ENCODE data around the gene STK10.

- TF ChIP-seq GATA2 (IDR thresholded peaks at IDR 0.05; ENCODE audit: low read depth, low read length) (no peak), GATA3 (IDR thresholded peaks at IDR 0.05; ENCODE audit: low read depth, low read length) (no peak)
Measured at GRCh38 chr5:172137046-172137445, 51.0 kb downstream of the STK10 start.

Data from SH-SY5Y (cell line).